ENCODE results near the gene STARD5. TPM values are rescaled to one million over a fixed set of nuclear protein-coding genes. Genes with fewer than 3 reads are reported as not detected.

STARD5 gene
- total RNA-seq, 1 donor from 2014 or later = 3.3 TPM

GRCh38 chr15:81317642-81318017 is 6.3 kb downstream of the STARD5 start:
- H3K27me3 Mint-ChIP-seq (ENCODE audit: low read depth) = no peaks in the 10 kb centered on the region
- peaks cover 48% of the 10 kb centered on the region for H3K36me3 Mint-ChIP-seq (ENCODE audit: low read depth)
- H3K4me3 Mint-ChIP-seq (ENCODE audit: low read depth) = no peak overlapping the region
- intact Hi-C loops (cut with micrococcal nuclease) = no loop called here
- H3K4me1 Mint-ChIP-seq (ENCODE audit: low read depth) = peaks cover 21% of the 10 kb centered on the region
- H3K9me3 Mint-ChIP-seq = no peaks in the 10 kb centered on the region
- no peak overlapping the region for H3K27ac Mint-ChIP-seq
- no peak for DNase-seq (ENCODE audit: low spot score)

- peaks cover 56% of the 10 kb centered on the region for H3K36me3 Mint-ChIP-seq (ENCODE audit: low read depth)
- DNase-seq (ENCODE audit: low spot score) = no peak
- intact Hi-C loops (cut with micrococcal nuclease) = no loop called here
- no peaks in the 10 kb centered on the region for H3K27me3 Mint-ChIP-seq (ENCODE audit: low read depth)
- H3K9me3 Mint-ChIP-seq = no peaks in the 10 kb centered on the region
- H3K27ac Mint-ChIP-seq = no peak overlapping the region
- H3K4me1 Mint-ChIP-seq (ENCODE audit: low read depth) = peaks cover 24% of the 10 kb centered on the region
- H3K4me3 Mint-ChIP-seq (ENCODE audit: low read depth) = no peak overlapping the region
Measured at GRCh38 chr15:81316267-81316666, 7.7 kb downstream of the STARD5 start.

- Mint-ChIP-seq H3K4me3 (ENCODE audit: low read depth) (no peak overlapping the region), H3K36me3 (ENCODE audit: low read depth) (peaks cover 63% of the 10 kb centered on the region), H3K27ac (no peak overlapping the region), H3K27me3 (ENCODE audit: low read depth) (no peaks in the 10 kb centered on the region), H3K9me3 (no peaks in the 10 kb centered on the region), H3K4me1 (ENCODE audit: low read depth) (peaks cover 26% of the 10 kb centered on the region)
- no peak for DNase-seq (ENCODE audit: low spot score)
- intact Hi-C loops (cut with micrococcal nuclease) = no loop called here
Measured at GRCh38 chr15:81315452-81316175, 8.3 kb downstream of the STARD5 start.

- peaks cover 29% of the 10 kb centered on the region for H3K4me1 Mint-ChIP-seq (ENCODE audit: low read depth)
- H3K4me3 Mint-ChIP-seq (ENCODE audit: low read depth) = no peak overlapping the region
- no peaks in the 10 kb centered on the region for H3K9me3 Mint-ChIP-seq
- intact Hi-C loops (cut with micrococcal nuclease) = no loop called here
- peaks cover 73% of the 10 kb centered on the region for H3K36me3 Mint-ChIP-seq (ENCODE audit: low read depth)
- H3K27me3 Mint-ChIP-seq (ENCODE audit: low read depth) = no peaks in the 10 kb centered on the region
- H3K27ac Mint-ChIP-seq = peak overlapping the region; percentile 57
- DNase-seq (ENCODE audit: low spot score) = no peak
Measured at GRCh38 chr15:81314378-81314777, 9.6 kb downstream of the STARD5 start.

GRCh38 chr15:81313686-81314085 is 10.3 kb downstream of the STARD5 start:
- H3K27ac Mint-ChIP-seq = no peak overlapping the region
- peaks cover 29% of the 10 kb centered on the region for H3K4me1 Mint-ChIP-seq (ENCODE audit: low read depth)
- H3K9me3 Mint-ChIP-seq = no peaks in the 10 kb centered on the region
- H3K4me3 Mint-ChIP-seq (ENCODE audit: low read depth) = no peak overlapping the region
- DNase-seq (ENCODE audit: low spot score) = no peak
- intact Hi-C loops (cut with micrococcal nuclease) = no loop called here
- no peaks in the 10 kb centered on the region for H3K27me3 Mint-ChIP-seq (ENCODE audit: low read depth)
- H3K36me3 Mint-ChIP-seq (ENCODE audit: low read depth) = peaks cover 76% of the 10 kb centered on the region

GRCh38 chr15:81312790-81313543 is 11.0 kb downstream of the STARD5 start:
- peaks cover 80% of the 10 kb centered on the region for H3K36me3 Mint-ChIP-seq (ENCODE audit: low read depth)
- no peak overlapping the region for H3K4me3 Mint-ChIP-seq (ENCODE audit: low read depth)
- no peak for DNase-seq (ENCODE audit: low spot score)
- H3K27ac Mint-ChIP-seq = no peak overlapping the region
- H3K9me3 Mint-ChIP-seq = no peaks in the 10 kb centered on the region
- intact Hi-C loops (cut with micrococcal nuclease) = no loop called here
- H3K4me1 Mint-ChIP-seq (ENCODE audit: low read depth) = peaks cover 29% of the 10 kb centered on the region
- no peaks in the 10 kb centered on the region for H3K27me3 Mint-ChIP-seq (ENCODE audit: low read depth)

GRCh38 chr15:81311752-81312464 is 12.0 kb downstream of the STARD5 start:
- DNase-seq (ENCODE audit: low spot score) = no peak
- H3K9me3 Mint-ChIP-seq = no peaks in the 10 kb centered on the region
- H3K4me1 Mint-ChIP-seq (ENCODE audit: low read depth) = peaks cover 35% of the 10 kb centered on the region
- H3K27me3 Mint-ChIP-seq (ENCODE audit: low read depth) = no peaks in the 10 kb centered on the region
- H3K36me3 Mint-ChIP-seq (ENCODE audit: low read depth) = peaks cover 86% of the 10 kb centered on the region
- no peak overlapping the region for H3K4me3 Mint-ChIP-seq (ENCODE audit: low read depth)
- intact Hi-C loops (cut with micrococcal nuclease) = no loop called here
- peak overlapping the region; percentile 49 for H3K27ac Mint-ChIP-seq

GRCh38 chr15:81310480-81310879 is 13.5 kb downstream of the STARD5 start:
- intact Hi-C loops (cut with micrococcal nuclease) = no loop called here
- no peaks in the 10 kb centered on the region for H3K9me3 Mint-ChIP-seq
- H3K4me1 Mint-ChIP-seq (ENCODE audit: low read depth) = peaks cover 40% of the 10 kb centered on the region
- no peak overlapping the region for H3K4me3 Mint-ChIP-seq (ENCODE audit: low read depth)
- H3K27ac Mint-ChIP-seq = no peak overlapping the region
- no peak for DNase-seq (ENCODE audit: low spot score)
- no peaks in the 10 kb centered on the region for H3K27me3 Mint-ChIP-seq (ENCODE audit: low read depth)
- H3K36me3 Mint-ChIP-seq (ENCODE audit: low read depth) = peaks cover 90% of the 10 kb centered on the region

GRCh38 chr15:81309647-81310450 is 14.1 kb downstream of the STARD5 start:
- Mint-ChIP-seq H3K27ac (no peak overlapping the region), H3K9me3 (no peaks in the 10 kb centered on the region), H3K4me1 (ENCODE audit: low read depth) (peaks cover 35% of the 10 kb centered on the region), H3K4me3 (ENCODE audit: low read depth) (no peak overlapping the region), H3K36me3 (ENCODE audit: low read depth) (peaks cover 88% of the 10 kb centered on the region), H3K27me3 (ENCODE audit: low read depth) (no peaks in the 10 kb centered on the region)
- no peak for DNase-seq (ENCODE audit: low spot score)
- intact Hi-C loops (cut with micrococcal nuclease) = no loop called here

GRCh38 chr15:81308260-81308659 is 15.7 kb downstream of the STARD5 start:
- Mint-ChIP-seq H3K4me1 (ENCODE audit: low read depth) (peaks cover 49% of the 10 kb centered on the region), H3K27ac (peak overlapping the region; percentile 28), H3K4me3 (ENCODE audit: low read depth) (no peak overlapping the region), H3K9me3 (no peaks in the 10 kb centered on the region), H3K36me3 (ENCODE audit: low read depth) (peaks cover 96% of the 10 kb centered on the region), H3K27me3 (ENCODE audit: low read depth) (no peaks in the 10 kb centered on the region)
- DNase-seq (ENCODE audit: low spot score) = no peak
- intact Hi-C loops (cut with micrococcal nuclease) = no loop called here

GRCh38 chr15:81304226-81304625 is 19.7 kb downstream of the STARD5 start:
- no peaks in the 10 kb centered on the region for H3K27me3 Mint-ChIP-seq (ENCODE audit: low read depth)
- peaks cover 96% of the 10 kb centered on the region for H3K36me3 Mint-ChIP-seq (ENCODE audit: low read depth)
- H3K4me1 Mint-ChIP-seq (ENCODE audit: low read depth) = peaks cover 70% of the 10 kb centered on the region
- no peak for DNase-seq (ENCODE audit: low spot score)
- H3K4me3 Mint-ChIP-seq (ENCODE audit: low read depth) = peak overlapping the region; percentile 96
- no peaks in the 10 kb centered on the region for H3K9me3 Mint-ChIP-seq
- H3K27ac Mint-ChIP-seq = peak overlapping the region; percentile 73
- intact Hi-C loops (cut with micrococcal nuclease) = loop anchor here (1.0 to 2.0 kb wide), 2 partner anchors 13 to 20 kb away; partner anchors contain the start of gene STARD5
